Tibial artery (tissue), 4 donors: ENCODE results near the gene CYP24A1.

ENCODE experiments used
- DNase-seq, 2 donors: peaks; one replicate each; pipeline ENCODE4 v3.0.0-alpha.2; 2019
- H3K27ac ChIP-seq, 2 donors: fragments of 200-600 bp; sonication (generic) in 1 of 2; 1 replicate in 1 of 2; 2 replicates in 1 of 2; pipeline ENCODE4 v1.5.1; 2018 to 2019; ENCODE audit warnings: mild to moderate bottlenecking in 1 of 2
- H3K27me3 ChIP-seq, 2 donors: fragments of 200-600 bp; sonication (generic) in 1 of 2; one replicate each; pipeline versions ENCODE4 v1.5.1 to v1.6.0; 2016 to 2019
- H3K36me3 ChIP-seq, 3 donors: fragments of 200-600 bp; sonication (generic) in 2 of 3; one replicate each; pipeline ENCODE4 v1.5.1; 2016 to 2019; ENCODE audit warnings: mild to moderate bottlenecking in 2 of 3
- H3K4me1 ChIP-seq, 4 donors: fragments of 200-600 bp; sonication (generic) in 2 of 4; 1 replicate in 3 of 4; 2 replicates in 1 of 4; pipeline ENCODE4 v1.5.1; 2016 to 2019
- H3K4me3 ChIP-seq, 2 donors: fragments of 200-600 bp; sonication (generic) in 1 of 2; 1 replicate in 1 of 2; 2 replicates in 1 of 2; pipeline ENCODE4 v1.5.1; 2018 to 2019; ENCODE audit warnings: mild to moderate bottlenecking in 2 of 2
- H3K9me3 ChIP-seq, 3 donors: fragments of 200-600 bp; sonication (generic) in 1 of 3; one replicate each; pipeline ENCODE4 v1.5.1; 2016 to 2019
- intact Hi-C: fragments of 100-400 bp; cut with DNase I; formaldehyde crosslinking; loops from one replicate; pipeline ENCODE4 v1.15.0; 2023; ENCODE audit warnings: low total_unique reads
- TF ChIP-seq, protein P1 (sequence below), 2 experiments: fragments of 200-600 bp in 1 of 2; fragments of 450-650 bp in 1 of 2; IDR thresholded peaks; one replicate each; pipeline ENCODE4 v1.5.1; 2017 to 2019; ENCODE audit warnings: antibody characterized with exemption in 2 of 2, mild to moderate bottlenecking in 1 of 2, moderate library complexity in 1 of 2

The CYP24A1 gene

DNA sequence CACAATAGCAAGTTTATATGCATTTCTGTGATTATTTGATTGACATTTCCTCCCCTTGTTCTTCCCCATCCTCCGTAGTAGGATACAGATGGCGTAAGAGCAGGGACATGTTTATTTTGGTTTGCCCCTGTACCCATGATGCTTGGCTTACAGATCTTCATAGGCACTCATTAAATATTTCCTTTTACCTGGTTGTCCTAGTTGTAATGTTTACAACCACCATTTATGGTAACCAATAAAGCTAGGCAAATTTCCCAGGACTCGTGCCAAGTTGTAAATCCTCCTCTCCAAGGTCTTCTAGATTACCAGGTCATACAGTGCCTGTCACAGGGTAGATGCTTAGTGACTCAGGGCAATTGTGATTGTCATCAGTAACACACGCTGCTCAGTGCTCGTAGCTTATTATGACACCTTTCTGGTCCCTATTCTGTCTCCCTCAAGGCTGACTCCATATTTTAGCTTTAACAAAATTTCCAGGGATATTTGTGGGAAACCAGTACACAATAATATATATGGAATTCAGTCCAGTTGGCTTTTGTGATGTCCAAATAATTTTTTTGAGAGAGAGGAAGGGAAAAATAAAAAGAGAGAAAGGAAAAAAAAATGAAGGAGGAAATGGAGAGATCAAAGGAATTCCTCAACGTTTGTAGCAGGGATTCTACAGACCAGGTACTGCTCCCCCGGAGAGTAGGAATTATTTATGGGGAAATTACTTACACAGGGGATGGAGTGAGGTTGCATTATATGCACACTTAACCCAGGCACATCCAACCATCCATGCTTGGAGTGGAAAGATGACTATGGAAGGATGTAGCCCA, 24.6 kb downstream of the CYP24A1 start:
- intact Hi-C loops, result no loop called here
- no peak for DNase-seq
- no peaks in the 10 kb centered on the region for H3K36me3 ChIP-seq
- no peaks in the 10 kb centered on the region for H3K9me3 ChIP-seq
- no peaks in the 10 kb centered on the region for H3K4me1 ChIP-seq
- H3K27me3 ChIP-seq, result no peaks in the 10 kb centered on the region
- no peak overlapping the region for H3K4me3 ChIP-seq
- TF ChIP-seq, protein P1, sequence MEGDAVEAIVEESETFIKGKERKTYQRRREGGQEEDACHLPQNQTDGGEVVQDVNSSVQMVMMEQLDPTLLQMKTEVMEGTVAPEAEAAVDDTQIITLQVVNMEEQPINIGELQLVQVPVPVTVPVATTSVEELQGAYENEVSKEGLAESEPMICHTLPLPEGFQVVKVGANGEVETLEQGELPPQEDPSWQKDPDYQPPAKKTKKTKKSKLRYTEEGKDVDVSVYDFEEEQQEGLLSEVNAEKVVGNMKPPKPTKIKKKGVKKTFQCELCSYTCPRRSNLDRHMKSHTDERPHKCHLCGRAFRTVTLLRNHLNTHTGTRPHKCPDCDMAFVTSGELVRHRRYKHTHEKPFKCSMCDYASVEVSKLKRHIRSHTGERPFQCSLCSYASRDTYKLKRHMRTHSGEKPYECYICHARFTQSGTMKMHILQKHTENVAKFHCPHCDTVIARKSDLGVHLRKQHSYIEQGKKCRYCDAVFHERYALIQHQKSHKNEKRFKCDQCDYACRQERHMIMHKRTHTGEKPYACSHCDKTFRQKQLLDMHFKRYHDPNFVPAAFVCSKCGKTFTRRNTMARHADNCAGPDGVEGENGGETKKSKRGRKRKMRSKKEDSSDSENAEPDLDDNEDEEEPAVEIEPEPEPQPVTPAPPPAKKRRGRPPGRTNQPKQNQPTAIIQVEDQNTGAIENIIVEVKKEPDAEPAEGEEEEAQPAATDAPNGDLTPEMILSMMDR (IDR thresholded peaks at IDR 0.05), result no peak
- no peak overlapping the region for H3K27ac ChIP-seq

DNA sequence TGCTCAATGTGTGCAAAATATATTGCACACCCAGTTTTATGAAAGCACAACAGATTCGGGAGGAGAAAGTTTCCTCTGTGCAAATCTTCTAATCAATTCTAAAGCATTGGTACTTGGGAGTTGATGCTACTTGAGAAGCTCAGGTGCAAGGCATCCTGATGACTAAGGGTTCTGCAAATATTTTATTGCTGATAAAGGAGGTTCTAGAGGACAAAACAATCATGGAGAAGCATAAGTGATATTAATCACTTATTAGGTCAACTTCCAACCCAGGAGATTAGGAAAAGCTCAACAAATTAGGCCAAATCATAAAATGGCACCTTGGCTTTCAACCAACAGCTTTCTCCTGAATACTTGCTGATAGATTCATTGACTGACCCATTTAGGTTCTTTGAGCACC, 27.1 kb downstream of the CYP24A1 start:
- no peak overlapping the region for H3K27ac ChIP-seq
- intact Hi-C loops, result no loop called here
- no peak overlapping the region for H3K4me3 ChIP-seq
- no peaks in the 10 kb centered on the region for H3K4me1 ChIP-seq
- no peaks in the 10 kb centered on the region for H3K27me3 ChIP-seq
- no peaks in the 10 kb centered on the region for H3K9me3 ChIP-seq
- TF ChIP-seq, protein P1 (IDR thresholded peaks at IDR 0.05), result no peak
- DNase-seq, result no peak
- H3K36me3 ChIP-seq, result no peaks in the 10 kb centered on the region

DNA sequence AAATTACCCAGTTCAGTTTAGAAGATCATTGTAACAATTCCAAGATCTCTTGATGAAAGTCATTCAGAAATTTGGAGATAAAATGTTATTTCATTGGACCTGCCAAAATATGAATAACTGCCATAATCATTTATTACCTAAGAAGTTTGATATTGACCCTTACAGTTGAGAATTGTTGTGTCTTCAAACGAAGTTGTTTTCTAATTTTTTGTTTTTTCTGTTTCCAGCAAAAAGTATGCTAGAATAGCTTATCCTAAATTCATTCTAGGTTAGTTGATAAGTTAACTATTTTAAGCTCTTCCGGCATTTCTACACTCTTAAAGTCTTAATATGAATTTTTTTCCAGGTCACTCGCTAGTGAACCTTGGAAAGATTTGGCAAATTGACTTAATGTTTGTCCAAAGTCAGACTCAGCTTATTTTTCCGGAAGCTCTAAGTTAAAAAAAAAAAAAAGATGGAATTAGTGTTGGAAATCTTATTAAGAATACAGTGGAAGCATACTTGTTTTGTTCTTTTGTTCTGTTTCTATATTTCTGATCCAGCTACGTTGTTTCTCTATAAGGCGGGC, 28.9 kb downstream of the CYP24A1 start:
- intact Hi-C loops, result no loop called here
- no peaks in the 10 kb centered on the region for H3K36me3 ChIP-seq
- TF ChIP-seq, protein P1 (IDR thresholded peaks at IDR 0.05), result no peak
- H3K4me3 ChIP-seq, result no peak overlapping the region
- H3K27me3 ChIP-seq, result no peaks in the 10 kb centered on the region
- H3K9me3 ChIP-seq, result no peaks in the 10 kb centered on the region
- H3K4me1 ChIP-seq, result no peaks in the 10 kb centered on the region
- no peak for DNase-seq
- no peak overlapping the region for H3K27ac ChIP-seq

DNA sequence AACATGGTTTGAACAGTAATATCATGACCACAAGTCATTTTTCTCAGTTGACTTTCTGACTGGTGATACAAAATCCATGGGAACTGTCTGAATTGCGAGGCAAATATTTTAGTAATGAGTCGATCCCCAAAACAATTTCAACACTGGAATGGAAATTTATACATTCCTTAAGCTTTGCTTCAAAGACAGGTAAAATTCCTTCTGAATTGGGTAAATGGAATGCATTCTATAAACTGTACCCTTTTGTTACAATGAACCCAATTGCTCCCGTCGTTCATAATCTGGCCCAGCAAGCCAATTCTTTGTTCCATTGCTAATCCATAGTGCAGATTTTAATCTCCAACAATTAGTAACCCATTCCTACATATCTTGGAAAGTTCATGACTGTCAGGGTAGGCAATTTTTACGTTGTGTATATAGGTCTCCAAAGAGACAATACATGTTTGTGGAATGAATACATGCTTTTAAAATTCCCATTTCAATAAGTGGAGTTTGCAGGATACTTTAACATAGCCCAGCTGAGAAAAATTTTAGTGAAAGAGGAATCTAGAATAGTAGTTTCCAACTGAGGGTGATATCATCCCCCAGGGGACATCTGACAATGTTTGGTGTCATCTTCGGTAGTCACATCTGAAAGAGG, 32.7 kb downstream of the CYP24A1 start:
- TF ChIP-seq, protein P1 (IDR thresholded peaks at IDR 0.05), result no peak
- Histone ChIP-seq H3K4me1 (no peaks in the 10 kb centered on the region), H3K27ac (no peak overlapping the region), H3K36me3 (no peaks in the 10 kb centered on the region), H3K27me3 (no peaks in the 10 kb centered on the region), H3K9me3 (no peaks in the 10 kb centered on the region), H3K4me3 (no peak overlapping the region)
- DNase-seq, result no peak
- intact Hi-C loops, result no loop called here

DNA sequence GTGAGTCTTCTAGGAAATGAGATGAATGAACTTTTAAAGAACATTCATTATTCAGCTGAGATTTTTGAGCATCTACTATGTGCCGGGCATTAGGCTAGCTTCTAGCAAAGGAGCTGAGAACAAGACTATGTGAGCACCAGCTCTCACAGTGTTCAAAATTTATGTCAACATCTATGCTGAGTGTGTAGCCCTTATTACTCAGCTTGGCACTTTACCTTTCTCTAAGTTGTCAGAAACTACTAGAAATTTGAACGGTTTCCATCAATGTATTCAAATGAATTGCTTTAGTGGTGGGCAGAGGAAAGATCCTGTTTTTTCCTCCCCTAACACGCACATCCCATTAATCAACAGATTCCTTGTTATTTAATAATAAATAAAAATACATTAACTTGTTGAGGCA, 33.3 kb downstream of the CYP24A1 start:
- Histone ChIP-seq H3K27ac (no peak overlapping the region), H3K4me3 (no peak overlapping the region), H3K4me1 (no peaks in the 10 kb centered on the region), H3K36me3 (no peaks in the 10 kb centered on the region), H3K9me3 (no peaks in the 10 kb centered on the region), H3K27me3 (no peaks in the 10 kb centered on the region)
- no peak for DNase-seq
- TF ChIP-seq, protein P1 (IDR thresholded peaks at IDR 0.05), result no peak
- intact Hi-C loops, result no loop called here
